Upper lobe of right lung (tissue), 1 donor: Measurements from ENCODE around the gene FRMPD2. TPM values are rescaled to one million over a fixed set of nuclear protein-coding genes. Genes with fewer than 3 reads are reported as not detected.

Experiments used
- ATAC-seq: fragments of 200-7000 bp; cut with Tn5 transposase; one replicate; pipeline ENCODE4 v1.9.1; 2020; ENCODE audit warnings: mild to moderate bottlenecking, moderate library complexity
- DNase-seq: peaks from one replicate; pipeline ENCODE4 v3.0.0-alpha.2; 2020
- H3K27ac ChIP-seq: fragments of 200-600 bp; one replicate; pipeline ENCODE4 v1.8.0; 2022
- H3K27me3 ChIP-seq: fragments of 200-600 bp; one replicate; pipeline ENCODE4 v1.8.0; 2022; ENCODE audit warnings: mild to moderate bottlenecking
- H3K36me3 ChIP-seq: fragments of 200-600 bp; one replicate; pipeline ENCODE4 v1.8.0; 2022
- H3K4me1 ChIP-seq: fragments of 200-600 bp; one replicate; pipeline ENCODE4 v1.8.0; 2022
- H3K4me3 ChIP-seq: fragments of 200-600 bp; one replicate; pipeline ENCODE4 v1.8.0; 2022; ENCODE audit warnings: mild to moderate bottlenecking
- H3K9me3 ChIP-seq: fragments of 200-600 bp; one replicate; pipeline ENCODE4 v1.8.0; 2022
- intact Hi-C: fragments of 100-400 bp; cut with DNase I; formaldehyde crosslinking; loops from one replicate; pipeline ENCODE4 v1.11.0; 2022
- total RNA-seq: library from RNA; stranded (reverse); fragmentation: NEBNext Ultra II Directional; extraction: Animal tissue kit (Norgen Biotek cat#: 25700); gene quantifications from one replicate; pipeline ENCODE4 v1.2.1, GENCODE V29; 2021
- TF ChIP-seq, protein P1 (sequence below): fragments of 200-600 bp; IDR thresholded peaks from one replicate; pipeline ENCODE4 v1.8.0; 2022; ENCODE audit warnings: antibody characterized with exemption
- donor health status: DM: no; HTN: yes; CAD: no; lungs with severe emphysema.

Gene FRMPD2
- total RNA-seq, 1 donor from 2014 or later: not detected

DNA sequence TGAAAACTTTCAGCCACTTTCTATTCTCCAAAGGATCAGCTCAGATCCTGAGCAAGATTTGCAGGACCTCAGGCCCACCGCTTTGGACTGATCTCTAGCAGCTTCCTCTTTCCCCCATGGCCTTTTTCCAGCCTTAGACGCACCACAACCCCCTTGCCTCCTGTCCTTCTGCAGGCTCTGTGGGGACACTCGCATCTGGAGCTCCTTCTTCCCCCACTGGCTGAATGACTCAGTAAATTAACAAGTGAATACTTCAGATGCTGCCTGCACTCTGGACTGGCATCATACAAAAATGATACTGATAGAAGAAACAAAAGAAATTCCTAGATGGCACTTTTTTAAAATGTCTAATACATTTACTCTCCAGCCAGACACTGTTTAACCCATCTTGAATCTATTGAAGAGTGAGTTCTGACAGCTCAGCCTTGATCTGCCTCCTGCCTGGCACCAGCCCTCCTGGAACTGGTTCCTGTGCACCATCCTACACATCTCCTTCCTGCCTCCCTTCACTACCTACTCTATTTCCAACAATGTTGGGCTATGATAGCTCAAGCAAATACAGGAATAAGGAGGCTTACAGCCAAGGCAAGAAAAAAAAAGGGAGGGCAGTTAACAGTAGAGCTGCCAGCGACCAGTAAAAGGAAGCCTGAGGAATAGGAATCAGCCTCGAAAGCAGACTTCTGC lies 3.3 kb downstream of the FRMPD2 start:
- no peaks in the 10 kb centered on the region for H3K9me3 ChIP-seq
- TF ChIP-seq, protein P1, sequence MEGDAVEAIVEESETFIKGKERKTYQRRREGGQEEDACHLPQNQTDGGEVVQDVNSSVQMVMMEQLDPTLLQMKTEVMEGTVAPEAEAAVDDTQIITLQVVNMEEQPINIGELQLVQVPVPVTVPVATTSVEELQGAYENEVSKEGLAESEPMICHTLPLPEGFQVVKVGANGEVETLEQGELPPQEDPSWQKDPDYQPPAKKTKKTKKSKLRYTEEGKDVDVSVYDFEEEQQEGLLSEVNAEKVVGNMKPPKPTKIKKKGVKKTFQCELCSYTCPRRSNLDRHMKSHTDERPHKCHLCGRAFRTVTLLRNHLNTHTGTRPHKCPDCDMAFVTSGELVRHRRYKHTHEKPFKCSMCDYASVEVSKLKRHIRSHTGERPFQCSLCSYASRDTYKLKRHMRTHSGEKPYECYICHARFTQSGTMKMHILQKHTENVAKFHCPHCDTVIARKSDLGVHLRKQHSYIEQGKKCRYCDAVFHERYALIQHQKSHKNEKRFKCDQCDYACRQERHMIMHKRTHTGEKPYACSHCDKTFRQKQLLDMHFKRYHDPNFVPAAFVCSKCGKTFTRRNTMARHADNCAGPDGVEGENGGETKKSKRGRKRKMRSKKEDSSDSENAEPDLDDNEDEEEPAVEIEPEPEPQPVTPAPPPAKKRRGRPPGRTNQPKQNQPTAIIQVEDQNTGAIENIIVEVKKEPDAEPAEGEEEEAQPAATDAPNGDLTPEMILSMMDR: no peak
- ATAC-seq: no peak
- H3K4me1 ChIP-seq: no peaks in the 10 kb centered on the region
- no peaks in the 10 kb centered on the region for H3K36me3 ChIP-seq
- H3K27me3 ChIP-seq: no peaks in the 10 kb centered on the region
- no peak overlapping the region for H3K4me3 ChIP-seq
- H3K27ac ChIP-seq: no peak overlapping the region
- intact Hi-C loops: no loop called here
- no peak for DNase-seq

DNA sequence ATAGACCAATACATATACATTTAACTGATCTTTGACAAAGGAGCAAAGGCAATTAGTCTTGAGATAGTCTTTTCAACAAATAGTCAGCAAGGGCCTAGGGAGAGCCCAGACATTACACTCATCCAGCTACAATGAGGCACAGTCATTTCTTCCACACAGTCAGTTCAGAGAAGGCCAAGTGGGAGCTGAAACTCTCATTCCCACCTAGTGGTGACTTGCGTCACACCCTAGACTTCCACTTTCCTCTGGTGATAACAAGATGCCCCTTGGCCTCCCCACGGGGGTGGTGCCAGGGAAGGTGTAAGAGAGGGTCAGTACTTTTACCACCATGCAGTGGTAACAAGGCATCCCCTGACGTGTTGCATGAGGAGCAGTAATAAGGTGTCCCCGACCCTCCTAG lies 8.0 kb downstream of the FRMPD2 start:
- H3K4me3 ChIP-seq: no peak overlapping the region

GRCh38 chr10:48258105-48258504 lies 16.4 kb downstream of the FRMPD2 start:
- no peak overlapping the region for H3K4me3 ChIP-seq
- no peaks in the 10 kb centered on the region for H3K9me3 ChIP-seq
- TF ChIP-seq, protein P1: no peak
- H3K27ac ChIP-seq: no peak overlapping the region
- no peaks in the 10 kb centered on the region for H3K4me1 ChIP-seq
- H3K36me3 ChIP-seq: no peaks in the 10 kb centered on the region
- intact Hi-C loops: no loop called here
- no peaks in the 10 kb centered on the region for H3K27me3 ChIP-seq
- DNase-seq (no peak), ATAC-seq (no peak)

More for the DNA sequence above, 8.0 kb downstream of the FRMPD2 start:
- intact Hi-C loops: no loop called here
- H3K27ac ChIP-seq: no peak overlapping the region
- no peaks in the 10 kb centered on the region for H3K4me1 ChIP-seq
- no peaks in the 10 kb centered on the region for H3K36me3 ChIP-seq
- no peak for DNase-seq
- TF ChIP-seq, protein P1: no peak
- no peaks in the 10 kb centered on the region for H3K27me3 ChIP-seq
- no peak for ATAC-seq
- no peaks in the 10 kb centered on the region for H3K9me3 ChIP-seq

DNA sequence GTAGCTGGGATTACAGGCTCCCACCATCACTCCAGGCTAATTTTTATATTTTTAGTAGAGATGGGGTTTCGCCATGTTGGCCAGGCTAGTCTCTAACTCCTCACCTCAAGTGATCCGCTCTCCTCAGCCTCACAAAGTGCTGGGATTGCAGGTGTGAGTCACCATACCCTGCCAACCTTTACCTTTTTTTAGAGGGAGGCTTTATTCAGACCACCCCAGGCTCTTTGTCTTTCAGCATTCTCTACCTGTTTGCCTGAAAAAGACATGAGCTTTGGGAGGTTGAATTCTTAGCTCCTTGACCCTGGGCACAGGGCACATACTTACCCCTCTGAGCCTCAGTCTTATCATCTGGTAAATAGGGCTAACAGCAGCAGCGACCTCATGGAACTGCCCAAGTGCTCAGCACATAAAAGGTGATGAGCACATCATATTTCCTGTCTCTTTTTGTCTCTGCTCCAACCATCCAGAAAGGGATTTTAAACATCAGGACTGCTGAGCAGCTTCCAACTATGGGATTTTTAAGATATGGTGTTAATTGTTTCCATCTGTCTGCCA lies 17.0 kb downstream of the FRMPD2 start:
- no peaks in the 10 kb centered on the region for H3K36me3 ChIP-seq
- no peaks in the 10 kb centered on the region for H3K9me3 ChIP-seq
- no peak overlapping the region for H3K27ac ChIP-seq
- no peaks in the 10 kb centered on the region for H3K27me3 ChIP-seq
- no peaks in the 10 kb centered on the region for H3K4me1 ChIP-seq
- no peak overlapping the region for H3K4me3 ChIP-seq
- ATAC-seq (no peak), DNase-seq (no peak)
- intact Hi-C loops: no loop called here
- TF ChIP-seq, protein P1: no peak

GRCh38 chr10:48255722-48256121 lies 18.8 kb downstream of the FRMPD2 start:
- Histone ChIP-seq H3K4me1 (no peaks in the 10 kb centered on the region), H3K27ac (no peak overlapping the region), H3K4me3 (no peak overlapping the region), H3K27me3 (no peaks in the 10 kb centered on the region), H3K9me3 (no peaks in the 10 kb centered on the region), H3K36me3 (no peaks in the 10 kb centered on the region)
- no peak for DNase-seq
- intact Hi-C loops: no loop called here
- no peak for ATAC-seq
- TF ChIP-seq, protein P1: no peak
